Measurements from ENCODE around the gene HPS3.
A peak's percentile ranks its signal among the peaks of the same experiment; 100 is the strongest.

The HPS3 gene

GRCh38 chr3:149129326-149130205 is at the start of gene HPS3:
TSS of gene HPS3 (plus strand) at chr3:149129638. CDS start at chr3:149129724, 86 bp downstream.
- H3K4me3 ChIP-seq (ENCODE audit: low read depth, low read length) = peak within 1 kb of the TSS; percentile 99
- H3K36me3 ChIP-seq (ENCODE audit: control insufficient read depth in 2 of 2, insufficient read depth in 1 of 2, low read length in 2 of 2) = no peaks in the 10 kb centered on the region
- peak within 1 kb of the TSS; percentile 56; the same call in 1 of the 2 replicates for H3K27ac ChIP-seq (ENCODE audit: extremely low read depth, low read depth, low read length)
- ChIA-PET POLR2A (interaction anchor here (0.7 to 1.8 kb wide), 6 partner anchors 10 to 138 kb away, joined by 3 to 4 read pairs (median 3); partner anchors contain the start of gene GYG1), CTCF (interaction anchor here (0.5 to 2.8 kb wide), 5 partner anchors 9 to 143 kb away, joined by 3 to 16 read pairs (median 3); no protein-coding TSS in a partner anchor)
- H3K4me1 ChIP-seq (ENCODE audit: control insufficient read depth, insufficient read depth, low read length) = peaks cover 7% of the 10 kb centered on the region; the same call in 1 of the 2 replicates
- H3K9me3 ChIP-seq (ENCODE audit: control insufficient read depth, insufficient read depth, low read depth, low read length) = no peaks in the 10 kb centered on the region
- TF ChIP-seq ZBTB26 (tag by site-specific recombination; optimal IDR thresholded peaks at IDR 0.05) (peak; percentile 92), ZNF76 (tag by site-specific recombination; IDR thresholded peaks at IDR 0.05; ENCODE audit: borderline replicate concordance, low read depth) (peak; percentile 30; the same call in 1 of the 2 replicates), INSM2 (tag by site-specific recombination; IDR thresholded peaks at IDR 0.05) (peak; percentile 29; the same call in 1 of the 2 replicates), ZNF341 (tag by site-specific recombination; IDR thresholded peaks at IDR 0.05; ENCODE audit: low read depth) (peak; percentile 79), ZEB2 (tag by site-specific recombination; IDR thresholded peaks at IDR 0.05) (peak; percentile 77; the same call in 1 of the 2 replicates), SCRT2 (tag by site-specific recombination; IDR thresholded peaks at IDR 0.05) (peak; percentile 51; the same call in 1 of the 2 replicates), ZNF677 (tag by site-specific recombination; IDR thresholded peaks at IDR 0.05) (no peak), KLF10 (tag by site-specific recombination; IDR thresholded peaks at IDR 0.05) (peak; percentile 51), HOXC10 (CRISPR knock-in tag; IDR thresholded peaks at IDR 0.05) (no peak), PATZ1 (tag by site-specific recombination; IDR thresholded peaks at IDR 0.05) (peak; percentile 52; the same call in 1 of the 2 replicates), ZNF391 (tag by site-specific recombination; IDR thresholded peaks at IDR 0.05; ENCODE audit: borderline replicate concordance, low read depth) (peak; percentile 60; the same call in 1 of the 2 replicates), ZNF501 (tag by site-specific recombination; IDR thresholded peaks at IDR 0.05) (no peak), HIC1 (tag by site-specific recombination; IDR thresholded peaks at IDR 0.05) (peak; percentile 85), ZNF2 (tag by site-specific recombination; IDR thresholded peaks at IDR 0.05) (0 out of 2 replicates have a peak, but pooled peaks have one; percentile 56), ZNF132 (tag by site-specific recombination; IDR thresholded peaks at IDR 0.05; ENCODE audit: borderline replicate concordance) (no peak), CTCF (tag by site-specific recombination; IDR thresholded peaks at IDR 0.05) (peak; percentile 9; the same call in 1 of the 2 replicates), ZNF629 (tag by site-specific recombination; IDR thresholded peaks at IDR 0.05) (peak; percentile 43; the same call in 1 of the 2 replicates), KLF16 (tag by site-specific recombination; IDR thresholded peaks at IDR 0.05) (peak; percentile 85; the same call in 1 of the 2 replicates), ZSCAN5A (tag by site-specific recombination; IDR thresholded peaks at IDR 0.05) (no peak), KLF1 (tag by site-specific recombination; IDR thresholded peaks at IDR 0.05) (peak; percentile 69), ZNF214 (tag by site-specific recombination; IDR thresholded peaks at IDR 0.05; ENCODE audit: borderline replicate concordance) (no peak), ZBTB20 (tag by site-specific recombination; IDR thresholded peaks at IDR 0.05) (peak; percentile 39; the same call in 1 of the 2 replicates), ZNF24 (tag by site-specific recombination; IDR thresholded peaks at IDR 0.05) (0 out of 2 replicates have a peak, but pooled peaks have one; percentile 56), SP7 (tag by site-specific recombination; IDR thresholded peaks at IDR 0.05) (peak; percentile 71; the same call in 1 of the 2 replicates), OSR2 (tag by site-specific recombination; IDR thresholded peaks at IDR 0.05) (0 out of 2 replicates have a peak, but pooled peaks have one; percentile 17), ZNF302 (tag by site-specific recombination; IDR thresholded peaks at IDR 0.05; ENCODE audit: low read depth) (no peak)
